ENCODE results near the gene MAP7D2.
"Not testable (repeated sequence)": the region's sequence is repeated elsewhere in the genome, so short reads cannot be mapped to it uniquely, and the experiment has no call there.

Gene MAP7D2

DNA sequence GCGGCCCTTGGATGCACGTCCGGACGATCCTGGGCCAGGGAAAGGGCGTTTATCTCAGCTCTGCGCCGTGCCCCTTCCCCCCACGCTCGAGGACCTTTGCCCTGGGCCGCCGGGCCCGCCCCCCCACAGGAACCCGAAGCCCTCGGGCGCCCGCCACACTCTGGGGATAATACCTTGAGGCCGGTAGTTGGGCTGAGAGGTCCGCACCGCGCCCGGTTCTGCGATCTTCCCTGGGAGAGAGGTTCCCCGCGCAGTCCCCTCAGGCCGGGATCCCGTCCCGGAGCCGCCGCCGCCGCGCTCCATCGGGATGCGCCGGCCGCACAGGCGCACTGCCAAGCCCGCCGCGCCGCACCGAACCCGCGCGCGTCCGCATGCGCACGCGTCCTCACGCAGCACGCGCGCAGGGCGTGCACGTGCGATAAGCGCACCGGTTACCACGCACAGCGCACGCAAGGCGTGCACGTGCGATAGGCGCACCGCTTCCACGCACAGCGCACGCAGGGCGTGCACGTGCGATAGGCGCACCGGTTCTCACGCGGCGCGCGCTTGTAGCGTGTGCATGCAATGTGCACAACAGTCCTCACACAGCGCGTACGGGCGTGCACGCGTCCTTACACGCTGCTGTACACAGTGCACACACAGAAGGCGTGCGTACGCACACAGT is at the start of gene MAP7D2:
MAP7D2 (minus strand) TSS at position 331 of the 664 bp plus-strand sequence; CDS start at position 303, 28 bp downstream.
- DNase-seq (ENCODE audit: low read depth): no peak

DNA sequence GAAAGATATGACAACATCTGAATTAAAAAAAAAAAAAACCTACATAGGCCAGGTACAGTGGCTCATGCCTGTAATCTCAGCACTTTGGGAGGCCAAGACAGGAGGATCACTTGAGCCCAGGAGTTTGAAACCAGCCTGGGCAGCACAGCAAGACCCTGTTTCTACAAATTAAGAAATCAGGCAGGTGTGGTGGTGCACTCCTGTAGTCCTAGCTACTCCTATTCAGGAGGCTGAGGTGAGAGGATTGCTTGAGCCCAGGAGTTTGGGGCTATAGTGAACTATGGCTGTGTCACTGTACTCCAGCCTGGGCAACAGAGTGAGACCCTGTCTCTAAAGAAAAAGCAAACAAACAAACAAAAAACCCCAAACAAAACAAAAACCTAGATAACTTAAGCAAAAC is 45.8 kb upstream of the MAP7D2 start:
- DNase-seq (ENCODE audit: low read depth): not testable (repeated sequence)

DNA sequence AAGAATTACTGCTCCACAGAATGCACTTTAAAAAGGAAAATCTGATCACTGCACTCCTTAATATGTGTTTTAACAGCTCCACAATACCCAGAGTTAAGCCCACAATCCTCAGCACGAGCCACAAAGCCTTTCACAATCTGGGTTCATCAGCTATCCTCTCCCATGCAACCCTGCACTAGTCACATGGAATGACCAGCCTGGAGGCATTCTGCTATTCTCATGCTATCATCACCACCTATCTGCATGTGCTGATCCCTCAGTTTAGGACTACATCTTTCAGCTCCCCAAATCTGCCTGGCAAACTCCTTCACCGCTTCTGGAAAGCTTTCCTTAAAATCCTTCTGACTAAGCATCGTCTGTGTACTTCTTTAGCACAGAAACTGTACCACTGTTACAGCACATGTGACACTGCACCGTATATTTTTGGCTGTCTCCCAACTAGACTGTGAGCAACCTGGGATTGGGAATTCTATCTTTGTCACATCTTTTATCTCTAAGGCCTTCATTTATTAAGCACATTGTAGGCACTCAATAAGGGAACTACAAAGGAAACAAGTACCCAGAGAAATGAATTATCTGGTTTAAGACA is 43.2 kb upstream of the MAP7D2 start:
- DNase-seq (ENCODE audit: low read depth): no peak

DNA sequence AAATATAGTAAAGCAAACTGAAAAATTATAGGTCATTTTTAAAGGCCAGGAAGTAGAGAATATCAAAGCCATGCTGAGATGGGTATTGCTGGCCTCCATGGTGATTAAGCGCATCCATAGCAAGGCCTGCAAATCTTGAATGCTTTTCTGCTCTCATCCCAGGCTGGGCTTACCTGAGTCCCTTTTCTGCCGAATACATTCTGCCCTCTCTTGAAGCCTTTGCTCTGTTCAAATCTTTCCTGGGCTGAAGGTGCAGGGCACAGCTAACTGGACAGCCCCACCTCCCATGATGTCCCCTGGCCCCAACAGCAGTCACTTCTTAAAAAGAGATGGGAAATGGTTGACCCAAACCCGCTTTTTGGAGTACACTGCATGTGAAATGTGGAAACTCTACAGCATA is 35.0 kb upstream of the MAP7D2 start:
- no peak for DNase-seq (ENCODE audit: low read depth)

DNA sequence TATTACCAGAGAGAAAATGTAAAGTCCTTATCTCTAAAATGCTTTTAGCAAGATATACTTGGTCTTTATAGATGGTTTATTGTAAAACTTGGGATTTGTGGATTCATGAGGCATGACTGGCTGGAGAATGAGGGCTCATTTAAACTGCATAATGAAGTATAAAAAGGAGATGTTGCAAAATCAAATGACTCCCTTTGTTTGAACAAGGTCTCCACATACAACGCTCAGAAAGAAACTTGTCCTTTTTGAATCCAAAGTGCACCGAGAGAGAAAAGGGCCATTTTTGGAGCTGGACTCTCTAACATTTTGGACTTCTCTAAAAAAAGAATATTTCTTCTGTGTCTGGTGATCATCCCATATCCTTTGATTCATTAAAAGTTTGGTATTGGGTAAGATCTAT is 32.6 kb upstream of the MAP7D2 start:
- no peak for DNase-seq (ENCODE audit: low read depth)

DNA sequence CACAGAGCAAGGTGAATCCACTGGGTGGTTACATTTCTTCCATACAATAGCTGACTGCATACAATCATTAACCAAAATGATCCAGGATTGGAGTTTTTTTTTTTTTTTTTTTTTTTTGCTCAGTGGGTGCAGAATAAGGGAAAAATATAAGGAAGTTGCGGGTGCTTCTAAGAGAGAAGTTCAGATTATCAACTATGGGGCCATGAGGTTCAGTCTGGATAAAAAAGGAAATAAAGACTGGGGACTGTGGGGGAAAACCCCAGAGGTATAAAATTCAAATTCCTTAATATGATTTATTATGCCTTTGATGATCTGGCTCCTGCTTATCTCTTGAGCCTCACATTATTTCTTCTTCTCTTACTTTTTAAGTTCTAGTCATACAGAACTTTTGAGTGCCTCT is 30.9 kb upstream of the MAP7D2 start:
- no peak for DNase-seq (ENCODE audit: low read depth)

DNA sequence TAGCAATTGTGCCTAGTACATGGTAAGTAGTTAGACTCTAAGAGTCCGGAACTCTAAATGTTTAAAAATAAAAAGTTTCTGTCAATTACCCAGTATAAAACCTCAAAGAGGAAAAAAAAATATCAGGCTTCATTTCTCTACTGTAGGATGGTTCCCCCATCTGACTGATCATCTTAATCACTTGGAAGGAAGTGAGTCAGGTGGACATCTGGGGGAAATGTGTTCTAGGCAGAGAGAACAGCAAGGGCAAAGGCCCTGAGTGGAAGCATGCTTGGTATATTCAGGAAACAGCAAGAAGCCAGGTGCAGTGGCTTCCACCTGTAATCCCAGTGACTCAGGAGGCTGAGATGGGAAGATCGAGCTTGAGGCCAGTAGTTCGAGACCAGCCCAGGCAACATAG is 27.8 kb upstream of the MAP7D2 start:
- no peak for DNase-seq (ENCODE audit: low read depth)

DNA sequence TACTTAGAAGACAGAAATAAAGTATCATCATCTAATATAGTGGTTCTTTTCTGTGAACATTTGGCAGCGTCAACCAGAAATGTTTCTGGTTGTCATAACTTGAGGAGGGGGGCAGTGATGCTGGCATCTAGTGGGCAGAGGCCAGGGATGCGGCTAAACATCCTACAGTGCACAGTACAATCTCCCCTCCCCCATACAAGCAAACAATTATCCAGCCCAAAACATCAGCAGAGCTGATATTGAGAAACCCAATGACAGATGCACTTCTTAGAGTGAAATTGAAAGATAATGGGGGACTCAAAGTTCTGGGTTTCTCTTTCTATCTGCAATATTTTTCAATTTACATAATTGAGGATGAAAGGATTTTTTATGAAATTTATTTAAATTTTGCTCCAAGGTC is 26.9 kb upstream of the MAP7D2 start:
- DNase-seq (ENCODE audit: low read depth): no peak

DNA sequence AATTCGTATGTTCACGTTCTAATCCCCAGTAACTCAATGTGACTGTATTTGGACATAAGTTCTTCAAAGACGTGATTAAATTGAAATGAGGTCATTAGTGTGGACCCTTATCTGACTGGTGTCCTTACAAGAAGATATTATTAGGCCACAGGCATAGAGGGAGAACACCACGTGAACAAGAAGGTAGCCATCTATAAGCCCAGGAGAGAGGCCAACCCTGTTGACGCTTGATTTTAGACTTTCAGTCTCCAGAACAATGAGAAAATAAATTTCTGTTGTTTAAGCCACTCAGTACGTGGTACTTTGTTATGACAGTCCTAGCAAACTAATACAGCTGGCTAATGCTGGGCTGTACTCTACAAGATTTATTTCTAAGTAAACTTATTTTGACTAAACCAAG is 26.4 kb upstream of the MAP7D2 start:
- DNase-seq (ENCODE audit: low read depth): no peak

DNA sequence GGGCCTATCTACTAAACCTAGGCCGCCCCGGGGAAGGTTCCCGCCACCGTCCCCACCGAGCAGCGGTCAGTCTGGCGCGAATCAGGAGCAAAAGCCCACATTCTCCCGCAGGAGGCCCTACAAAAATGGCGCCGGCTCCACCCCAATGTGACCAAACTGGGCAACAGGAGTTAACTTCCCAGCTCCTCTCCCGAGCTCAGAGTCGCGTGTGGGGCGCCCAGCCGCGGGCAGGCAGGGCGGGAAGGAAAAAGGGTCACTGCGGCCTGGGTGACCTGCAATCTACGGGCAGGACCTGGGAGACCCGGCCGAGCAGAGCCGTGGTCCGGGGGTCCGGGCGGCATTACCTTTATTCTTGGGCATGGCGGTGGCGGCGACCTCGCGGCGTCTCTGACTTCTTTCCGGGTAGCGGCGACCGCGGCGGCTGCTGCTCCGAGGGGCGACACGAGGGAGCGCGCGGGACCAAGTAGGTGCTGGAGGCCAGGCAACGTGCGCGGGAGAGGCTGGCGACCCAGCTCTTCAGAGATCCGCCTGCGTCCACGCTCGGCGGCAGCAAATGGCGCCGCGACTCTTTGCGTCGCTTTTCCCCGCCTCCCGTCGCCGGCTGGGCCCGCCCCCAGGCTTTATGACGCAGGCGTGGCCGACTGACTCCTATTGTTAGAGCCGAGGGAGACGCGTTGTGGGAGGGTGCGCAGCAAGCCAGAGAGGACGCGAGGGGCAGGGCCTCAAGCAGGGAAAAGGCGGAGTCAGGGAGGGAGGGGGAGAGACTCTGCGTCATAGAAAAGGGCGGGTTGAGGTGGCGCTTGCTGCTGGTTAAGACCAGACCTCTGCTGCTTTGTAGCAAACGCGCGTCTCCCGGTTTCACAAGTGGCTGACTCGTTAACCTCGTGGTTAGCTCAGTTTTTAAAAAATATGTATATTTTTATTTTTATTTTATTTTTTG is 24.8 kb upstream of the MAP7D2 start, which contains the start of gene EIF1AX:
EIF1AX (minus strand) TSS at position 558 of the 940 bp plus-strand sequence; CDS start at position 360, 198 bp downstream.
- peak; percentile 98 for DNase-seq (ENCODE audit: low read depth)

DNA sequence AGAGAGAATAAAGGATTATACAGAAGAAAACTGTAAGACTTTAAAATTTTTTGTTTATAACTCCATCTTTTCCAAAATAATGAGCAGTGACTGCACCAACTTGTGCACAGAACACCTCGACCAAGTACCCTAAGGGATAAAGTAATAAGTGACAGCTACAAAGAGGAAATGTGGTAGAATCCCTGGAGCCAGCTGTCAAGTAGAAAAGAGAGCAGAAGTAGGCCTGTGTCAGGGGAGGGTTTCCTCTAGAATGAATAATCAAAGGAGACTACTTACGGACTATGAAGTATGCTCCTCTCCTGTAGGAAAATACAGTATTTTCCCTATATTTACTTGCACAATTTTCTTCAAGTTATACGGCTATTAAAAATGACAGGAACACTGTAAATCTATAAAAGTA is 23.7 kb upstream of the MAP7D2 start:
- DNase-seq (ENCODE audit: low read depth): no peak

DNA sequence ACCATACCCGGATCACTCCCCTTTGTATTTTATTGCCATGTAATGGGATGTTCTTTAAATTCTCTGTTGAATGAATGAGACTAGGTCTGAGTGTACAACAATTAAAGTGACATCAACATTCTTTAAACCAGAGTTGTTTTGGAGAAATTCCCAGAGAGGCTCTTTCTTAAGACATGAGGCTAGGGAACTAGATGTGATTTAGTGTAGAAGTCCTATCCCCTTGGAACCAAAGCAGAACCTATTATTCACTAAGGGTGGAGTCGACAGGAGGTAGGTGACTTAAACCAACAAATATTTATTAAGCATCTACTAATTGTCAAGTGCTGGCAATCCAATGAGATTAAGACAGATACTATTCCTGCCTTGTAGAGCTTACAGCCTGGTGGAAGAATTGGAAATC is 23.3 kb upstream of the MAP7D2 start:
- no peak for DNase-seq (ENCODE audit: low read depth)

DNA sequence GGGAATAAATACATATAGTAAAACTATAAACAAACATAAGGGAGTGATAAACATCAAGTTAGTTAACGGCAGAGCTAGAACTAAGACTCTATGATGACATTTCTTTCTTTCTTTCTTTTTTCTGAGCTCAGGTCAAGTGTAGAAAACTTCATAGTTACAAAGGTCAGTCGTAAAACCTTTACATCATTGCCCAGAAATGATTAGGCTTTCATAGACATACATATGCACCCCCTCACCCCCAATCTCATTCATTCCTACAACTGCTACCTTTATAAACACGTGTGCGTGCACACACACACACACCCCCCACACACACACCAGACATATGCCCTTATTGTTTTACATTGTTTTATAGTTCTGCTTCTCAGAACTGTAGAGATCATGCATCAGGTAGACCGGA is 19.2 kb upstream of the MAP7D2 start:
- no peak for DNase-seq (ENCODE audit: low read depth)

DNA sequence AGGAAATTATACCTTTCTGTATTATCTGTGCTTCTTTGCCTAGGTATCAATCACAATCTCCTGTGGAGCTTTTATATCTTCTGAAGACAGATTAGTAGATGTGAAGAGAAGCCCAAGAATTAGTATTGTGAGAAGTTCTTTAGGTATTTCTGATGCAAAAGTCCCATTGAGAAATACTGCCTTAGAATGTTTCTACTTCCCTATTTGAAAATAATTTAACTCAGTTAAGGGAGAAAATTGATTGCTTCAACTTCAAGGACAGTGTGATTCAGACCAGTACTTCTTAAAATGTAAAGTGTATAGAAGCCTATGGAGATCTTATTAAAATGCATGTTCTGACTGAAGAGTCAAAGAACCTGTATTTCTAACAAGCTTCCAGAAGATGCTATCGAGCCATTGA is 16.0 kb upstream of the MAP7D2 start:
- DNase-seq (ENCODE audit: low read depth): no peak

DNA sequence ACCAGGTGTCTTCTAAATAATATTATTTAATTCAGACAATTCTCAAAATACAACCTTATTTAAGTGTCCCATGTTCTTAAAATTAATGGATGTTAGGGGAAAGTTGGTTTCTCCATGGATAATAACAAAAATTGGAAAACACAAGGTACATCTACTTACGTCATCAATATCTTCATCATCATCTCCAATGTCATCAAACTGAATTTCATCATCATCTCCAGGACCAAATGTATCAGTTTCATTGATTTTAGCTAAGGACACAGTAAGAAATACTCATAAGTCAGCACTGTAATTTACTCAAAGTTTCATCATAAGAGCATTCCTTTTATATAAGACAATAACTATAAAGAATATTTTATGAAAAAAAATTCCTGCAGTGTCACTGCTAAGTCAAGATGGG is 13.7 kb upstream of the MAP7D2 start:
- no peak for DNase-seq (ENCODE audit: low read depth)

DNA sequence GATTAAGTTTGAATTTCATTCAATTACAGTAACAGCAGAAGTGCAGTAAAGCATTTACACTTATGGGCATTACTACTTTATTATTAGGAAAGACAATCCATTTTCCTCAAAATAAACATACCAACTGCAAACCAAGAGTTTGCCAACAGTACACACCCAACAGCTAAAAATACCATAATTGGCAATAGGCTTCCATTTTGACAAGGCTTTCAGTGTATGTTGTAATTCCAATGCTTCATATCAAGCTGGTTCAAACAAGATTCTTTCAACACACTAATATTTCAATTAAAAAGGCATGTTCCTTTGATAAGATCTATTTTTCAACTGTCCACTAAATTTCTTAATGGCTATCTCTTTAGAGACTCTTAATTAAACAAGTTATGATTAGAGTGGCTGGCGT is 12.8 kb upstream of the MAP7D2 start:
- DNase-seq (ENCODE audit: low read depth): no peak

DNA sequence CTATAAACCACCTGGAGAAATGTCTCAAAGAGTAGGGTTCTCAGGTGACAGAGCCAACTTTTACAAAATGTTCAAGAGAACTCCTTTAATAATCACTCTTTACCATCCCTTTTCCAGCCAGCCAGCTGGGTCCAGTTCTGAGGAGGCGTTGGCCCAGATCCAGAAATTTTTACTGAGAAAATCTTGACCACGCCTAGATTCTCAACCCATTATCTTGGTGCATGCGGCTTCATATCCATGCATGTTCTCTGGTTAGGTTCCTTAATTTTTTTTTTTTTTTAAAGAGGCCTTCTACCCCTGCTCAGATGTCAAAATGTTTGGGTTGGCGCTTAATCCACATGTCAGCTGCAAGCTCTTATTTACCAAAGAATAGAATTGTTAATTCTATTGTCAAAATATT is 12.0 kb upstream of the MAP7D2 start:
- DNase-seq (ENCODE audit: low read depth): no peak

DNA sequence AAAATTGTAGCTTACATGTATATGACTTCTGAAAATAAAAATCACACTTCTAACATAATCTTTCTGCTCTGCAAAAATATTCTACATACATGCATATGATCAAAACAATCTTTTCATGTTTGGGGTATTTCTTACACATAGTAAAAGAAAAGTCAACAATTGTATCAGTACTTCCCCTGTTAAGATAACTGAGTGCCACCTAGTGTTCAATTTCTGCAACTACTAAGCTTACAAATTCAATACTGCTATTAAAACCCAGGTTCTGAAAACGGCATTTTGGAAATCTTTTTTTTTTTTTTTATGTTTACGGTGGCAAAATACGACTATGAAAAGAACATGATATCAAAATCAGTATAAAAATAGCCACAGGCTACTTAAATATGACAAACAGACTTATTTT is 10.7 kb upstream of the MAP7D2 start:
- DNase-seq (ENCODE audit: low read depth): not testable (repeated sequence)

DNA sequence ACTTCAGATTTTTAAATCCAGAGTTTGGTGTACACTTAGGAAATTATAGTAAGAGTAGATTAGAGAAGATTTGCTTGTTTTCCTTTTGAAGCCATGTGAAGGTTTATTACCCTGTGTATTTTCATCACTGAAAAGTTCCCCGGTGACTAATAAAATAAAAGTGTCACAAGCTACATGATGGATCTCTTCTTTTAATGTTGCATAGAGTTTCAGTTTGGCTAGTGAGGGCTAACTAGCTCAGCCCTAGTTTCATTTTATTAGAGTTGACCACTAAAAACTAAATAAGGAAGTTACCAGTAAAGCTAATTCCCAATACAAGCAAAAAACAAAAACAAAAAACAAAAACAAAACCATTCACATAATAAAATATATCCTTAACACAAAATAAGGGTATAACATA is 10.1 kb upstream of the MAP7D2 start:
- DNase-seq (ENCODE audit: low read depth): not testable (repeated sequence)

DNA sequence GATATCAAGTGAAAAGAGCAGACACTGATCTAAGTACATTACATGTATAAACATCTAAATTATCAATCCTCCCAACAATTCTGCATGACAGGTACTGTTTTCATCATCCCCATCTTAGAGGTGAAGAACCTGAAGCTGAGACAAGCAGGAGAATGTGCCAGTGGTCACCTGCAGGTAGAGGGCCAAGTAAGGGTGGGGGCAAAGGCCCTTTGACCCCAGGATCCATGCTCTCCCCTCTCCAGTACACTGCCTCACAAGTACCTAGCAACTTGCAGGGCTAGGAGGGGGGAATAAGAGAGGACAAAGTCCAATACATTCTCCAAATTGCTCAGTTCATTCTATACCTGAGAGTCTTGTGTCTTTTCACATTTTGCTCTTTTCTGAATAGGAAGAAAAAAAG is 8.3 kb upstream of the MAP7D2 start:
- DNase-seq (ENCODE audit: low read depth): no peak

DNA sequence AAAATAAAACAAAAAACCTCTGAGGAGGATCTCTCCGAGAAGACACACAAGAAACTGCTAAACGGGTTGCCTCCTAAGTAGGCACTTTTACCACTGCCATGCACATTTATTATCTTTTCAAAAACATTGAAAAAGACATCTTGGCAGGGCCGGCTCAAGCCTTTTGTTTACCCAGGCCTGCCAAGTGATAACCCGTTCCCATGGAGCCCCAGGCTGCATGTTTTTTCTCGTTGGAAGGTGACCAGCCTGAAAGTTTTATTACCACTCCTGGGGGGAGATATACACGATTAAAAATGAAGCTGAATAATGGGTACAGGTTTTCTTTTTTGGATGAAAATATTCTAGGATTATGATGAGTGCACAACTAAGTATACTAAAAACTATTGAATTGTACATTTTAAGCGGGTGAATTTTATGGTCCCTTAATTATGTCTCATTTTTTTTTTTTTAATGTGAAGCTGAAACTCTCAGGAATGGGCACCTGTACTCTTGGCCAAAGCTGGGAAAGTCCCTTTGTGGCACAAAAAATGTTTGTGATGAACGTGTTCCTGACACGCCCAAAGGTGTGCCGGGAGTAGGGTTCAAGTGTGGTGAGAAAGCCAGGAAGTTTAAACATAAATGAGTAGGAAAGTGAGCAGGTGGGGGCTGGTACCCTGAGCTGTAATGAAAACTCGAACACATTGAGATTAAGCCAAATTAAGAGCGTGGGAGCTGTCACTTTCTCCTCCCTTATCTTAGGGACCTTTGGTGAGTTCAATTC is 1.5 kb upstream of the MAP7D2 start:
- no peak for DNase-seq (ENCODE audit: low read depth)

DNA sequence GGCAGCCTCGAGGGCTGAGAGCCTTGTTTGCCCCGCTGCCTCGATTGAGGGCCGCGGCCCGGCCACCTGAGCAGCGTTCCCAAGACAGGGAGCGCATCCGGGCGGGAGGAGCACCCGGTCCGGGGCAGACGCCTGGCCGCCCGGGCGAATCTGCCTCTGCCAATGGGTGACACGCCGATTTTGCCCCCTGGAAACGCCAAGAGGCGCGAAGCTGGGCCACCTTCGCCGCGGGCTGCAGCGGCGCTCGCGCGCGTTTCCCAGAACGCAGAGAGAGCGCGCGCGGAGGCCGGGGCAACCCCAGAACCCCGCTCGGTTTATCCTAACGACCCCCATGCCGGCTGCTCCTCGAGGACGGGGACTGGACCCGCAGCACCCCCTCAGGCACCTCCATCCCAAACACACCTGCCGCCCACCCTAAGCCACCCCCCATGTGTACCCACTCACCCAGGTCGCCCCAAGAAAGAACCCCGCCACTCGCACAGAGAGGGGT is 575 bp downstream of the MAP7D2 start:
- DNase-seq (ENCODE audit: low read depth): no peak
